Astrocyte (in vitro differentiated cells and primary cell): Measurements from ENCODE around the gene NEUROG1. TPM values are rescaled to one million over a fixed set of nuclear protein-coding genes. Genes with fewer than 3 reads are reported as not detected.

Source experiments
- DNase-seq: peaks from one replicate; pipeline ENCODE4 v3.0.0-alpha.2; 2010; ENCODE audit warnings: low read depth
- FAIRE-seq: peaks from 2 replicates; lab custom pipeline; 2011; peaks lifted over from hg19 to GRCh38; lab: Jason Lieb, UNC
- H2AFZ ChIP-seq: 2 replicates; pipeline ENCODE4 v1.6.0; 2012; ENCODE audit warnings: low read depth, low read length, inconsistent platforms
- H3K27ac ChIP-seq: 2 replicates; pipeline ENCODE4 v1.5.1; 2011; ENCODE audit warnings: low read depth, low read length, inconsistent platforms
- H3K27me3 ChIP-seq: 2 replicates; pipeline ENCODE4 v1.6.0; 2011; ENCODE audit warnings: low read length, inconsistent platforms; ENCODE audit not compliant: insufficient read depth
- H3K36me3 ChIP-seq: 2 replicates; pipeline ENCODE4 v1.5.1; 2011; ENCODE audit warnings: low read length, inconsistent platforms; ENCODE audit not compliant: insufficient read depth
- H3K4me1 ChIP-seq: 2 replicates; pipeline ENCODE4 v1.5.1; 2011; ENCODE audit warnings: low read length, inconsistent platforms; ENCODE audit not compliant: insufficient read depth
- H3K4me2 ChIP-seq: 2 replicates; pipeline ENCODE4 v1.6.0; 2012; ENCODE audit warnings: low read length, inconsistent platforms
- H3K4me3 ChIP-seq: 2 replicates; pipeline ENCODE4 v1.5.1; 2011; ENCODE audit warnings: low read depth, mild to moderate bottlenecking, low read length, inconsistent platforms; ENCODE audit not compliant: insufficient read depth
- H3K79me2 ChIP-seq: 2 replicates; pipeline ENCODE4 v1.6.0; 2012; ENCODE audit warnings: mild to moderate bottlenecking, low read length, inconsistent platforms; ENCODE audit not compliant: insufficient read depth
- H3K9ac ChIP-seq: 2 replicates; pipeline ENCODE4 v1.6.0; 2012; ENCODE audit warnings: mild to moderate bottlenecking, low read length, inconsistent platforms
- H3K9me3 ChIP-seq: 2 replicates; pipeline ENCODE4 v1.5.1; 2012; ENCODE audit warnings: low read depth, mild to moderate bottlenecking, low read length, inconsistent platforms; ENCODE audit not compliant: insufficient read depth
- H4K20me1 ChIP-seq: 2 replicates; pipeline ENCODE4 v1.6.0; 2012; ENCODE audit warnings: low read length, inconsistent platforms; ENCODE audit not compliant: insufficient read depth
- H3K27ac Mint-ChIP-seq: one replicate; pipeline ENCODE4 v1.8.0; 2021; ENCODE audit warnings: mild to moderate bottlenecking, mixed read lengths; ENCODE audit not compliant: unreplicated experiment
- H3K27me3 Mint-ChIP-seq: one replicate; pipeline ENCODE4 v1.8.0; 2021; ENCODE audit warnings: low read depth, mixed read lengths; ENCODE audit not compliant: unreplicated experiment
- H3K36me3 Mint-ChIP-seq: one replicate; pipeline ENCODE4 v1.8.0; 2021; ENCODE audit warnings: low read depth, mixed read lengths; ENCODE audit not compliant: unreplicated experiment
- H3K4me1 Mint-ChIP-seq: one replicate; pipeline ENCODE4 v1.8.0; 2021; ENCODE audit warnings: low read depth, mixed read lengths; ENCODE audit not compliant: unreplicated experiment
- H3K4me3 Mint-ChIP-seq: one replicate; pipeline ENCODE4 v1.8.0; 2021; ENCODE audit warnings: mild to moderate bottlenecking, moderate library complexity, mixed read lengths; ENCODE audit not compliant: unreplicated experiment
- H3K9me3 Mint-ChIP-seq: one replicate; pipeline ENCODE4 v1.8.0; 2021; ENCODE audit warnings: mild to moderate bottlenecking, mixed read lengths; ENCODE audit not compliant: unreplicated experiment
- CTCF ChIP-seq: IDR thresholded peaks from 2 replicates; pipeline ENCODE4 v1.5.1; 2011; ENCODE audit warnings: low read depth, mild to moderate bottlenecking, inconsistent platforms, low read length, moderate library complexity; ENCODE audit not compliant: insufficient read depth
- EZH2 ChIP-seq: IDR thresholded peaks from 2 replicates; pipeline ENCODE4 v1.6.1; 2012; ENCODE audit warnings: mild to moderate bottlenecking, low read length, inconsistent platforms; ENCODE audit not compliant: insufficient read depth
- total RNA-seq: library from RNA; stranded (reverse); gene quantifications from 2 replicates; pipeline ENCODE4 v1.2.1, GENCODE V29; 2021

The NEUROG1 gene
- total RNA-seq, 1 donor from 2014 or later, result not detected

- H3K4me1 Mint-ChIP-seq, result peaks cover 1% of the 10 kb centered on the region
- no peak for DNase-seq
- Histone ChIP-seq H3K27me3 (peaks cover 97% of the 10 kb centered on the region), H3K4me3 (no peak overlapping the region), H3K27ac (no peak overlapping the region), H4K20me1 (no peaks in the 10 kb centered on the region), H3K79me2 (no peaks in the 10 kb centered on the region), H3K9me3 (no peaks in the 10 kb centered on the region), H2AFZ (no peak overlapping the region), H3K4me2 (peak overlapping the region; percentile 72), H3K36me3 (no peaks in the 10 kb centered on the region), H3K4me1 (peaks cover 9% of the 10 kb centered on the region), H3K9ac (no peak overlapping the region)
- no peak overlapping the region for H3K27ac Mint-ChIP-seq
- peak overlapping the region; percentile 70 for H3K4me3 Mint-ChIP-seq
- no peak for TF ChIP-seq EZH2
- TF ChIP-seq CTCF, result no peak
- peaks cover 3% of the 10 kb centered on the region for H3K36me3 Mint-ChIP-seq
- peaks cover 91% of the 10 kb centered on the region for H3K27me3 Mint-ChIP-seq
- FAIRE-seq, result no peak
- H3K9me3 Mint-ChIP-seq, result peaks cover 7% of the 10 kb centered on the region
Measured at GRCh38 chr5:135543001-135543484, 7.3 kb upstream of the NEUROG1 start.

GRCh38 chr5:135541807-135542502, 6.2 kb upstream of the NEUROG1 start:
- DNase-seq (no peak), FAIRE-seq (no peak)
- Mint-ChIP-seq H3K9me3 (peaks cover 13% of the 10 kb centered on the region), H3K27me3 (peaks cover 91% of the 10 kb centered on the region), H3K27ac (no peak overlapping the region), H3K4me3 (no peak overlapping the region), H3K36me3 (peaks cover 3% of the 10 kb centered on the region), H3K4me1 (peaks cover 1% of the 10 kb centered on the region)
- Histone ChIP-seq H4K20me1 (no peaks in the 10 kb centered on the region), H3K27me3 (peaks cover 96% of the 10 kb centered on the region), H3K9ac (no peak overlapping the region), H2AFZ (no peak overlapping the region), H3K79me2 (no peaks in the 10 kb centered on the region), H3K27ac (no peak overlapping the region), H3K4me1 (peaks cover 9% of the 10 kb centered on the region), H3K9me3 (peaks cover 3% of the 10 kb centered on the region), H3K4me3 (no peak overlapping the region), H3K4me2 (no peak overlapping the region), H3K36me3 (no peaks in the 10 kb centered on the region)
- TF ChIP-seq EZH2 (peak; percentile 36), CTCF (no peak)

GRCh38 chr5:135539430-135540005, 3.8 kb upstream of the NEUROG1 start:
- TF ChIP-seq CTCF (no peak), EZH2 (no peak)
- Mint-ChIP-seq H3K4me1 (peaks cover 1% of the 10 kb centered on the region), H3K9me3 (peaks cover 17% of the 10 kb centered on the region), H3K27ac (no peak overlapping the region), H3K4me3 (no peak overlapping the region), H3K36me3 (peaks cover 3% of the 10 kb centered on the region), H3K27me3 (peaks cover 80% of the 10 kb centered on the region)
- no peak overlapping the region for H3K9ac ChIP-seq
- no peaks in the 10 kb centered on the region for H3K79me2 ChIP-seq
- no peak overlapping the region for H2AFZ ChIP-seq
- H4K20me1 ChIP-seq, result no peaks in the 10 kb centered on the region
- H3K27me3 ChIP-seq, result peaks cover 94% of the 10 kb centered on the region
- peaks cover 9% of the 10 kb centered on the region for H3K4me1 ChIP-seq
- H3K9me3 ChIP-seq, result peaks cover 3% of the 10 kb centered on the region
- no peaks in the 10 kb centered on the region for H3K36me3 ChIP-seq
- FAIRE-seq, result no peak
- no peak overlapping the region for H3K4me3 ChIP-seq
- no peak overlapping the region for H3K27ac ChIP-seq
- DNase-seq, result no peak
- no peak overlapping the region for H3K4me2 ChIP-seq
